PC-3 (cell line): ENCODE data around the gene OSTM1. TPM values are rescaled to one million over a fixed set of nuclear protein-coding genes. Genes with fewer than 3 reads are reported as not detected.

Experiments used
- ATAC-seq: fragments of 200-7000 bp; cut with Tn5 transposase; 2 replicates; pipeline ENCODE4 v1.9.1; 2020; ENCODE audit warnings: mild to moderate bottlenecking, moderate library complexity
- BruUV-seq: library from RNA; stranded (reverse); fragments of 400-500 nt; replicated peaks from 2 replicates; lab custom pipeline; 2021; lab: Mats Ljungman, UMichigan
- CTCF ChIA-PET: fragments of 300-600 bp; sonication (Branson Sonifier 250); formaldehyde crosslinking; loops from one replicate; lab custom pipeline; 2022; ENCODE audit warnings: antibody characterized with exemption; lab: Charles Lee
- POLR2A ChIA-PET: fragments of 300-600 bp; sonication (Branson Sonifier 250); formaldehyde crosslinking; loops from one replicate; lab custom pipeline; 2022; ENCODE audit warnings: antibody characterized with exemption; ENCODE audit not compliant: unreplicated experiment; lab: Charles Lee
- DNase-seq: peaks from one replicate; pipeline ENCODE4 v3.0.0-alpha.2; 2015
- H2AFZ ChIP-seq: fragments of 300-600 bp; sonication (generic); 2 replicates; pipeline ENCODE4 v1.6.0; 2016; ENCODE audit warnings: antibody characterized with exemption, low read length
- H3F3A ChIP-seq: fragments of 300-600 bp; sonication (generic); one replicate; pipeline ENCODE4 v1.6.0; 2017; ENCODE audit warnings: antibody characterized with exemption, low read length, control low read depth, mild to moderate bottlenecking; ENCODE audit not compliant: unreplicated experiment
- H3K27ac ChIP-seq: fragments of 300-600 bp; sonication (generic); 2 replicates; pipeline ENCODE4 v1.5.1; 2016; ENCODE audit warnings: mild to moderate bottlenecking, low read length
- H3K27me3 ChIP-seq: fragments of 300-600 bp; sonication (generic); 2 replicates; pipeline ENCODE4 v1.6.1; 2016; ENCODE audit warnings: low read length, mixed read lengths
- H3K36me3 ChIP-seq: fragments of 300-600 bp; sonication (generic); 2 replicates; pipeline ENCODE4 v1.6.1; 2016; ENCODE audit warnings: low read depth, mixed run types, low read length, mixed read lengths
- H3K4me1 ChIP-seq: fragments of 300-600 bp; sonication (generic); 2 replicates; pipeline ENCODE4 v1.5.1; 2016; ENCODE audit warnings: low read length; ENCODE audit not compliant: insufficient read depth
- H3K4me2 ChIP-seq: fragments of 300-600 bp; sonication (generic); 2 replicates; pipeline ENCODE4 v1.6.0; 2016; ENCODE audit warnings: low read length
- H3K4me3 ChIP-seq: fragments of 300-600 bp; sonication (generic); 2 replicates; pipeline ENCODE4 v1.5.1; 2016; ENCODE audit warnings: mild to moderate bottlenecking, low read length, mixed read lengths
- H3K79me2 ChIP-seq: fragments of 300-600 bp; sonication (generic); 2 replicates; pipeline ENCODE4 v1.6.1; 2017; ENCODE audit warnings: low read length, mixed read lengths
- H3K9ac ChIP-seq: fragments of 300-600 bp; sonication (generic); 2 replicates; pipeline ENCODE4 v1.6.0; 2016; ENCODE audit warnings: mild to moderate bottlenecking, low read length
- H3K9me2 ChIP-seq: fragments of 300-600 bp; sonication (generic); replicated peaks from 2 replicates; pipeline ENCODE4 v1.6.1; 2016; ENCODE audit warnings: mixed run types, low read length, mixed read lengths
- H3K9me3 ChIP-seq: fragments of 300-600 bp; sonication (generic); 2 replicates; pipeline ENCODE4 v1.6.1; 2016; ENCODE audit warnings: low read length, mixed read lengths
- H4K20me1 ChIP-seq: fragments of 300-600 bp; sonication (generic); 2 replicates; pipeline ENCODE4 v1.6.1; 2016; ENCODE audit warnings: low read length, mixed read lengths
- EZH2 ChIP-seq: fragments of 300-600 bp; sonication (generic); IDR thresholded peaks from one replicate; pipeline ENCODE4 v1.6.1; 2017; ENCODE audit warnings: antibody characterized with exemption, mild to moderate bottlenecking, low read length; ENCODE audit not compliant: unreplicated experiment
- EZH2phosphoT487 ChIP-seq: fragments of 300-600 bp; sonication (generic); IDR thresholded peaks from 2 replicates; pipeline ENCODE4 v1.6.1; 2018; ENCODE audit warnings: mild to moderate bottlenecking, antibody characterized with exemption, low read length, borderline replicate concordance
- intact Hi-C: fragments of 100-400 bp; cut with micrococcal nuclease; formaldehyde crosslinking; loops from 2 replicates; pipeline ENCODE4 v1.9.0; 2023
- total RNA-seq: library from RNA; depleted of rRNA; stranded (reverse); fragments of >200 nt; gene quantifications from 2 replicates; pipeline ENCODE4 v1.2.3, GENCODE V29; 2014
- TF ChIP-seq, protein P1 (sequence below): fragments of 300-600 bp; sonication (generic); conservative IDR thresholded peaks from 2 replicates; pipeline ENCODE4 v1.5.1; 2017; ENCODE audit warnings: antibody characterized with exemption, low read depth, mild to moderate bottlenecking, low read length

Gene OSTM1
- total RNA-seq, 1 experiment from 2014 or later, result 13.5 TPM

DNA sequence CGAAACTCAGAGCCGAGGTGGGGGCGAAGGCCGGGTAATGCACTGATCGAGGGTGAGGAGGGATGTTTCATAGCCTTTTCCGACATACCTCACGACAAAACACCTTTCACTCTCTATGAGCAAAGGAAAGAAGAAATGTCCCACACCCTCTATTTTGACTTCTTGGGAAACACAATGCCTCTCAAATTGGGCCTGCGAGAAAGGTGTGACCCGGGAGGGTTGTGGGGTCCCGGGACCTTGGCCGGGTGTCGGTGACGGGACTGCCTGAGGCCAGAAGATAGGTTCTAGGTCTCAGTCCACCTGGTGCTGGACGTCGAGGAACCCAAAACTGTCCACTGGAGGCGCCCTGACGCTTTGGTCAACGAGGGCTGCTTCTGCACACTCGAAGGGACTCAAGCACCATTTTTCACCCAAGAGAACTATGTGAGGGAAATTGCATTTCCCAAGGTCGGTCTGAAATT is 41.1 kb upstream of the OSTM1 start:
- no peaks in the 10 kb centered on the region for H3K9me3 ChIP-seq
- intact Hi-C loops, result loop anchor here (1.0 to 10.0 kb wide), 2 partner anchors 109 to 146 kb away; partner anchors contain the start of gene SNX3
- no peak overlapping the region for H3K9ac ChIP-seq
- peak overlapping the region; percentile 87 for H3K4me2 ChIP-seq
- no peaks in the 10 kb centered on the region for H3K36me3 ChIP-seq
- H3F3A ChIP-seq, result no peaks in the 10 kb centered on the region
- no peaks in the 10 kb centered on the region for H3K27me3 ChIP-seq
- no peaks in the 10 kb centered on the region for H3K79me2 ChIP-seq
- DNase-seq (peak; percentile 65), ATAC-seq (peak; percentile 61)
- H3K4me3 ChIP-seq, result peak overlapping the region; percentile 65
- TF ChIP-seq EZH2phosphoT487, result no peak
- TF ChIP-seq, protein P1, sequence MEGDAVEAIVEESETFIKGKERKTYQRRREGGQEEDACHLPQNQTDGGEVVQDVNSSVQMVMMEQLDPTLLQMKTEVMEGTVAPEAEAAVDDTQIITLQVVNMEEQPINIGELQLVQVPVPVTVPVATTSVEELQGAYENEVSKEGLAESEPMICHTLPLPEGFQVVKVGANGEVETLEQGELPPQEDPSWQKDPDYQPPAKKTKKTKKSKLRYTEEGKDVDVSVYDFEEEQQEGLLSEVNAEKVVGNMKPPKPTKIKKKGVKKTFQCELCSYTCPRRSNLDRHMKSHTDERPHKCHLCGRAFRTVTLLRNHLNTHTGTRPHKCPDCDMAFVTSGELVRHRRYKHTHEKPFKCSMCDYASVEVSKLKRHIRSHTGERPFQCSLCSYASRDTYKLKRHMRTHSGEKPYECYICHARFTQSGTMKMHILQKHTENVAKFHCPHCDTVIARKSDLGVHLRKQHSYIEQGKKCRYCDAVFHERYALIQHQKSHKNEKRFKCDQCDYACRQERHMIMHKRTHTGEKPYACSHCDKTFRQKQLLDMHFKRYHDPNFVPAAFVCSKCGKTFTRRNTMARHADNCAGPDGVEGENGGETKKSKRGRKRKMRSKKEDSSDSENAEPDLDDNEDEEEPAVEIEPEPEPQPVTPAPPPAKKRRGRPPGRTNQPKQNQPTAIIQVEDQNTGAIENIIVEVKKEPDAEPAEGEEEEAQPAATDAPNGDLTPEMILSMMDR, result peak; percentile 73
- H3K4me1 ChIP-seq, result no peaks in the 10 kb centered on the region
- no peak overlapping the region for H3K27ac ChIP-seq
- H4K20me1 ChIP-seq, result no peaks in the 10 kb centered on the region
- ChIA-PET CTCF (interaction anchor here (0.6 to 1.5 kb wide), 2 partner anchors 51 to 376 kb away, joined by 4 to 6 read pairs; no protein-coding TSS in a partner anchor), POLR2A (no interaction called here)
- no peaks in the 10 kb centered on the region for H3K9me2 ChIP-seq
- H2AFZ ChIP-seq, result peak overlapping the region; percentile 82
- BruUV-seq, result no TSS peak

DNA sequence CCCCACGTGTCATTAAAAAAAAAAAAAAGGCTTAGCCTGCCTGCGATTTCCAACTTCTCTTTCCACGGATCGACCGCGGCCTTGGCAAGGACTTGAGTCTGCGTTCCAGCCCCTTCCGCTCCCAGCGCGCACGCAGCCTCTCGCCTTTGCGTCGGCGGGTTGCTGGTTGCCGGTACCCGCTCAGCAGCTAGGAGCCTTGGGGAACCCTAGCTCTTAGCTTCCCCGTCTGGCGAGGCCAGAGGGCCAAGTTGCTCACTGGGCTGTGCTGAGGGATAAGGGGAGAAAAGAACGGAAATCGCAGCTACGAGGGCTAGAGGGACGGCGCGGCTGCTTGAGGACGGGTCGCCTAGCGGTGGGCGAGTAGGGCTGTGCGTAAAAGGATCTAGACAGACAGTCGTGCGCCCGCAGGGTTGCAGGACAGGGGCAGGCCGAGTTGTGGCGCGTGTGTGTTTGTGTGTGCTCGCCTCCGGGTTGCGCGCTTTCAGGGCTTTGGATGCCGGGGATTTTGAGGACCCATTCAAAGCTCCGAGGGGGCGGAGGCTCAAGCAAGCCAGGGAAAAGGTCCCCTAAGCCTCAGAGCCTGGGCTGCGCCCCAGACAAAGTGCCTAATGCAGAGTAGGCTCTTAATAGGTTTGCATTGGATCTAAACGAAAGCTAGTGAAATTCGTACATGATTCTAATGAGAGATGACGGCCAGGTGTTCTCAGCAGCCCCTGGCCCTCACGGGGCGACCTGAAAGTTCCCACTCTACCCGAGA is 40.5 kb upstream of the OSTM1 start:
- Histone ChIP-seq H4K20me1 (no peaks in the 10 kb centered on the region), H3K9me2 (no peaks in the 10 kb centered on the region), H3K27me3 (no peaks in the 10 kb centered on the region), H3K27ac (no peak overlapping the region), H3K79me2 (no peaks in the 10 kb centered on the region), H3K4me3 (peak overlapping the region; percentile 65), H3K4me1 (no peaks in the 10 kb centered on the region), H3K36me3 (no peaks in the 10 kb centered on the region), H3K9ac (no peak overlapping the region), H3F3A (no peaks in the 10 kb centered on the region), H3K4me2 (peak overlapping the region; percentile 87), H3K9me3 (no peaks in the 10 kb centered on the region), H2AFZ (peak overlapping the region; percentile 82)
- DNase-seq, result peak; percentile 34
- BruUV-seq, result no TSS peak
- ChIA-PET POLR2A (no interaction called here), CTCF (interaction anchor here (0.6 to 1.5 kb wide), 2 partner anchors 50 to 377 kb away, joined by 4 to 6 read pairs; no protein-coding TSS in a partner anchor)
- ATAC-seq, result peak; percentile 50
- TF ChIP-seq EZH2phosphoT487, result no peak
- intact Hi-C loops, result loop anchor here (1.0 to 10.0 kb wide), 2 partner anchors 110 to 146 kb away; partner anchors contain the start of gene SNX3

DNA sequence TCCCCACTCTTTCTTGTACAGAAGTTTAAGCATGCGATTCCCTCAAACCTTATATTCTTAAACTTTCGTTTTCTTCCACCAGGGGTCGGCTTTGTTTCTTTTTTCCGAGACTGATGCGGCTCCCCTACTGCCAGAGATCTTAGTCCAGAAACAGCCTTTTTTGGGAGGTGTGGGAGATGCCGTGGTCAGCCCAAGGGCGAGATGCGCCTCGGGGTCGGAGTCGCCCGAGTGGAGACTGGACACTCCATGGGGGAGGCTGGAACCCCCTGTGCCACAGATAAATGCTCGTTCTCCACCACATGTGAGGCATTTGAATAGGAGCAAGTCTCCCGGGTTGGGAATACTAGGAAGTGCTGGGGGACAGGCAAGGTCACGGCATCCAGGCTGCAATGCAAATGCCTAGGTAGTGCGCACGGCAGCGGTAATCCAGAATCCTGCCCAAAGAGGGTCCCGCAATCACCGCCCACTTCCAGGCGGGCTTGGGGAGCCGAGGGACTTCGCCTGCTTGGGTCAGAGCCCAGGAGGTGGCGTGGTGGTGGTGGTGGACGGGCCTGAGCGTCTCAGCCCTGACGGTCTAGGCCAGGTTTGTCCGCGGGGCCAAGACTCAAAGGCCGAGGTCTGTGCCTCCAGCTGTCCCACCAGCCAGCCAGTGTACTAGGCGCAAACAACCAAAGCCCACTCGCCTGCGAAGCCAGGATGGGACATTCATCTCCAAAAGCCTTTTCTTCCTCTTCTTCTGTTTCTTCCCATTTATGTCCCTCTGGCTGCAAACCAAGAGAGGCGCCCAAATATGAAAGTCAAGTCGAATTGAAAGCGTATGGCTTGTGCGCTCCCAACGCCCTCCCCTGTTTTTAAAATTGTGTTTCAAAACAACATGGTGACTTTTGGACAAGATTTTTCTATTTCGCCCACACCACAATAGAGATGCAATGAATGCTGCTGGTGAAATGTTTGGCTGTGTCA is 39.3 kb upstream of the OSTM1 start:
- 0 out of 2 replicates have a peak overlapping the region, but pooled peaks have one; percentile 53 for H2AFZ ChIP-seq
- DNase-seq (peak; percentile 64), ATAC-seq (peak; percentile 44)
- H3K9ac ChIP-seq, result no peak overlapping the region
- no peak overlapping the region for H3K27ac ChIP-seq
- H3K79me2 ChIP-seq, result no peaks in the 10 kb centered on the region
- BruUV-seq, result no TSS peak
- H3K4me3 ChIP-seq, result peak overlapping the region; percentile 13; the same call in 1 of the 2 replicates
- peak overlapping the region; percentile 58 for H3K4me2 ChIP-seq
- intact Hi-C loops, result loop anchor here (1.0 to 10.0 kb wide), 3 partner anchors 111 to 413 kb away; no protein-coding TSS in a partner anchor
- ChIA-PET POLR2A (no interaction called here), CTCF (interaction anchor here (1.5 kb wide), 1 partner anchor 378 kb away, joined by 4 read pairs; no protein-coding TSS in a partner anchor)
- no peak for TF ChIP-seq EZH2
- TF ChIP-seq, protein P1, result peak; percentile 70
- no peaks in the 10 kb centered on the region for H4K20me1 ChIP-seq
- no peaks in the 10 kb centered on the region for H3K36me3 ChIP-seq
- no peaks in the 10 kb centered on the region for H3K4me1 ChIP-seq
- H3F3A ChIP-seq, result no peaks in the 10 kb centered on the region
- no peaks in the 10 kb centered on the region for H3K27me3 ChIP-seq
- H3K9me3 ChIP-seq, result no peaks in the 10 kb centered on the region
- no peaks in the 10 kb centered on the region for H3K9me2 ChIP-seq
